ENCODE results near the gene QSER1. TPM values are rescaled to one million over a fixed set of nuclear protein-coding genes. Genes with fewer than 3 reads are reported as not detected.

The QSER1 gene
- total RNA-seq, 6 experiments from 2014 or later = 20.2 to 26.4 (median 24.0) TPM

DNA sequence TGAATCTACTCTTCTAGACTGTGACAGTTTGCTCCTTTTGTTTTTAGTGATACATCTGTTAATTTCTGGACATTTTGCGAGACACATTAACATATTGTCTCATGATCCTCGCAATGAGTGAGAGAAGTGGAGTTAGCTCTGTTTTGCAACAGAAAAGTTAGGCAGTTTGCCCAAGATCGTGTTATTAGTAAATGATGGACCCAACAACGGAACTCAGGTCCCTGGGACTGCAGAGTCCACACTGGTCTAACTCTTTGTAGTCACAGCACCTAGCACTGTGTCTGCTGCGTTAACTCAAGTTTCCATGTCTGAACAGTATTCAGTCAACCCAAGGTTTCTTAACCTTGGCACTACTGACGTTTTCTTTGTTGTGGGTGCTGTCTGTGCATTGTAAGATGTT lies 126.2 kb downstream of the QSER1 start:
- no peak for DNase-seq
- no peaks in the 10 kb centered on the region for H3K9me3 Mint-ChIP-seq
- no peaks in the 10 kb centered on the region; the same call in 1 of the 2 replicates for H3K27me3 Mint-ChIP-seq (ENCODE audit: insufficient read depth)
- peaks cover 21% of the 10 kb centered on the region for H3K36me3 Mint-ChIP-seq (ENCODE audit: low read depth)
- no peak overlapping the region for H3K4me3 Mint-ChIP-seq
- TF ChIP-seq, protein P1, sequence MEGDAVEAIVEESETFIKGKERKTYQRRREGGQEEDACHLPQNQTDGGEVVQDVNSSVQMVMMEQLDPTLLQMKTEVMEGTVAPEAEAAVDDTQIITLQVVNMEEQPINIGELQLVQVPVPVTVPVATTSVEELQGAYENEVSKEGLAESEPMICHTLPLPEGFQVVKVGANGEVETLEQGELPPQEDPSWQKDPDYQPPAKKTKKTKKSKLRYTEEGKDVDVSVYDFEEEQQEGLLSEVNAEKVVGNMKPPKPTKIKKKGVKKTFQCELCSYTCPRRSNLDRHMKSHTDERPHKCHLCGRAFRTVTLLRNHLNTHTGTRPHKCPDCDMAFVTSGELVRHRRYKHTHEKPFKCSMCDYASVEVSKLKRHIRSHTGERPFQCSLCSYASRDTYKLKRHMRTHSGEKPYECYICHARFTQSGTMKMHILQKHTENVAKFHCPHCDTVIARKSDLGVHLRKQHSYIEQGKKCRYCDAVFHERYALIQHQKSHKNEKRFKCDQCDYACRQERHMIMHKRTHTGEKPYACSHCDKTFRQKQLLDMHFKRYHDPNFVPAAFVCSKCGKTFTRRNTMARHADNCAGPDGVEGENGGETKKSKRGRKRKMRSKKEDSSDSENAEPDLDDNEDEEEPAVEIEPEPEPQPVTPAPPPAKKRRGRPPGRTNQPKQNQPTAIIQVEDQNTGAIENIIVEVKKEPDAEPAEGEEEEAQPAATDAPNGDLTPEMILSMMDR (IDR thresholded peaks at IDR 0.05) = no peak
- peaks cover 63% of the 10 kb centered on the region for H3K4me1 Mint-ChIP-seq (ENCODE audit: low read depth)
- no peak overlapping the region for H3K27ac Mint-ChIP-seq

DNA sequence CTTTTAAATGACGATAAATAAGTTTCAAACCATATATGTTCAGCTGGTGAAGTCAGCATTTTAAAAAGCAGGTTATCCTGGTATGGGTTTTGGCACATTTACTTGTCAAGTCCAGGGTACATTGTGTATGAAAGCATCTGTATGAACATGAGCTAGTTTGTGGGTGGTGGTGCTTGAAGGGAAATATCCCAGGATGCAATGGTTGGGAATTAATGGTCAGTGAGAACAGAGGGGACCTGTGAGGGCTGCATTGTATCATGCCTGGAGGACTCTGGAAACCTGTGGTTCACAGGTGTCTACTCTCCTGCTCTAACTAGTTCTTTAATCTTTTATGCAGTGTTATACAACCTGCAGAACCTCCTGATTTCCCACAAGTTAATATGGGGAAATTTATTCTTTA lies 128.9 kb downstream of the QSER1 start:
- DNase-seq = no peak
- TF ChIP-seq, protein P1 (IDR thresholded peaks at IDR 0.05) = no peak
- Mint-ChIP-seq H3K4me1 (ENCODE audit: low read depth) (peaks cover 80% of the 10 kb centered on the region), H3K27ac (no peak overlapping the region), H3K36me3 (ENCODE audit: low read depth) (peaks cover 25% of the 10 kb centered on the region), H3K4me3 (no peak overlapping the region), H3K27me3 (ENCODE audit: insufficient read depth) (no peaks in the 10 kb centered on the region; the same call in 1 of the 2 replicates), H3K9me3 (no peaks in the 10 kb centered on the region)

DNA sequence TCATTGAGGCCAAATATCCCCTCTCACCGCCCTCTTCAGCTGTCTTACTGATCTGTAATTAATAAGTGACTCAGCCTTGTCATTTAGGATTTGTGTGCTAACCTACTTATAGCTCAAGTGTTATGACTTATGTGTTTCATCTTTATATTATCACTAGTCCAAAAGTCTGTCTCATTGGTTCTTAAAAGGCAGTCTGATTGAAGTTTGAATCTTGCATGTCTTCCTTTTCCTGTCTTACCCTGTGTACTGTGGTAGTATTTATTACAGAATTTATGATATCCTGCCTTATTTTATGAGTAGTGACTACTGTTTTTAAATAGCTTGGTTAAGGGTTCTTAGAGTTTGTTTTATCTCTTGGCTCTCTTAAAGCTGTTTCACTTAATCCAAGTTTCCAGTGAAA lies 129.3 kb downstream of the QSER1 start:
- H3K27ac Mint-ChIP-seq = no peak overlapping the region
- no peaks in the 10 kb centered on the region for H3K9me3 Mint-ChIP-seq
- TF ChIP-seq, protein P1 (IDR thresholded peaks at IDR 0.05) = no peak
- H3K4me3 Mint-ChIP-seq = no peak overlapping the region
- H3K27me3 Mint-ChIP-seq (ENCODE audit: insufficient read depth) = no peaks in the 10 kb centered on the region; the same call in 1 of the 2 replicates
- H3K36me3 Mint-ChIP-seq (ENCODE audit: low read depth) = peaks cover 25% of the 10 kb centered on the region
- DNase-seq = no peak
- H3K4me1 Mint-ChIP-seq (ENCODE audit: low read depth) = peaks cover 80% of the 10 kb centered on the region

DNA sequence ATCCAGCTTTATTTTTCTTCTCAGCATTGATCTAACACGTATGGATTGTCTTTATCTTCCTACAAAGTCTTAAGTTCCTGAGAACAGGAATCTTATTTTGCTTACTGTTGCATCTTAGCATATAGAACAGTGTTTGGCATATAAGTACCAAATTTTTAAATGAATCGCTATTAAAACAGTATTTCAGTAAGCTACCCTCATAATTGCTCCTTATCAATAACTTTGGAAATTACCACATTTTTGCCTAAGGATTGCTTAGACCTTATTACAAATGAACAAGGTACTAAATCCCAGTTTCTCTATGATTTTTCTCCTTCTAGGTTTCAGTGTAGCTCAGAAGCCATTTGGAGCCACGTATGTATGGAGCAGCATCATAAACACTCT lies 132.7 kb downstream of the QSER1 start:
- peaks cover 77% of the 10 kb centered on the region for H3K4me1 Mint-ChIP-seq (ENCODE audit: low read depth)
- H3K4me3 Mint-ChIP-seq = no peak overlapping the region
- H3K27ac Mint-ChIP-seq = no peak overlapping the region
- no peaks in the 10 kb centered on the region for H3K27me3 Mint-ChIP-seq (ENCODE audit: insufficient read depth)
- H3K9me3 Mint-ChIP-seq = no peaks in the 10 kb centered on the region
- TF ChIP-seq, protein P1 (IDR thresholded peaks at IDR 0.05) = no peak
- H3K36me3 Mint-ChIP-seq (ENCODE audit: low read depth) = peaks cover 12% of the 10 kb centered on the region; the same call in 1 of the 2 replicates
- DNase-seq = no peak

DNA sequence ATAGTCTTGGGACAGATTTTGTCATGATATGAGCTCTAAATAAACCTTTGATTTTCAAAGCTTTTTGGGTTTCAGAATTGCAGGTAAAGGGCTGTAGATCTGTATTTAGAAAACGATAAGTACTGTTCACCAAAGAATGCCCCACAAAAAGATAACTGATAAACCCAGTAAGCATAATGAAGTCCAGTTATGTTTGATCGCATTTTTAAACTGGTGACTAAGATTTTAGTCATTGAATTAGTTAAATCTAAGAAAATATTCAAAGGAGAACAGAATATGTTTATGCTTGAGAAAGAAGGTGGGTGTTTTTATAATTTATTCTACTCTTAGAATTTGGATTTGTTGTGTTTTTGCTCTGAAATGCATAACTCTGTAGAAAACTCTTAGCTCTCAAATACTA lies 134.6 kb downstream of the QSER1 start:
- Mint-ChIP-seq H3K4me3 (peak overlapping the region; percentile 77), H3K36me3 (ENCODE audit: low read depth) (peaks cover 24% of the 10 kb centered on the region), H3K27ac (peak overlapping the region; percentile 70), H3K27me3 (ENCODE audit: insufficient read depth) (no peaks in the 10 kb centered on the region), H3K9me3 (no peaks in the 10 kb centered on the region), H3K4me1 (ENCODE audit: low read depth) (peaks cover 62% of the 10 kb centered on the region)
- no peak for DNase-seq
- TF ChIP-seq, protein P1 (IDR thresholded peaks at IDR 0.05) = no peak
